SK-MEL-5 (cell line): ENCODE results near the gene ERC2. TPM values are rescaled to one million over a fixed set of nuclear protein-coding genes. Genes with fewer than 3 reads are reported as not detected.

ENCODE experiments used
- DNase-seq: peaks from one replicate; pipeline ENCODE4 v3.0.0-alpha.2; 2016; ENCODE audit warnings: low read depth, low spot score
- in situ Hi-C: cut with HindIII; loops from 2 replicates; pipeline ENCODE4 v1.10.0; 2016; ENCODE audit warnings: low sequenced_read_pairs, high pct_unique_total_duplicates, low pct_unique_long_range_greater_than_20kb
- total RNA-seq: library from RNA; depleted of rRNA; stranded (reverse); fragments of >200 nt; shearing (Covaris generic); gene quantifications from 2 replicates; pipeline ENCODE4 v1.2.3, GENCODE V29; 2014

Gene ERC2
- total RNA-seq, 1 experiment from 2014 or later: 0.50 TPM

- in situ Hi-C loops: no loop called here
- DNase-seq: peak; percentile 78
These were observed 579.9 kb downstream of the ERC2 start for GRCh38 chr3:55888282-55888885.

- in situ Hi-C loops: no loop called here
- DNase-seq: no peak
These were observed 582.5 kb downstream of the ERC2 start for GRCh38 chr3:55885721-55886120.

GRCh38 chr3:55884491-55885285, 583.6 kb downstream of the ERC2 start:
- DNase-seq: no peak
- in situ Hi-C loops: no loop called here

GRCh38 chr3:55884066-55884465, 584.2 kb downstream of the ERC2 start:
- no peak for DNase-seq
- in situ Hi-C loops: no loop called here

- DNase-seq: peak; percentile 43
- in situ Hi-C loops: no loop called here
These were observed 586.3 kb downstream of the ERC2 start for GRCh38 chr3:55882006-55882405.

- in situ Hi-C loops: no loop called here
- no peak for DNase-seq
These were observed 587.9 kb downstream of the ERC2 start for GRCh38 chr3:55880357-55880756.

- DNase-seq: peak; percentile 30
- in situ Hi-C loops: no loop called here
These were observed 588.4 kb downstream of the ERC2 start for GRCh38 chr3:55879901-55880331.

GRCh38 chr3:55877703-55878102, 590.6 kb downstream of the ERC2 start:
- peak; percentile 37 for DNase-seq
- in situ Hi-C loops: no loop called here

- no peak for DNase-seq
- in situ Hi-C loops: no loop called here
These were observed 591.7 kb downstream of the ERC2 start for GRCh38 chr3:55876560-55876959.

GRCh38 chr3:55875113-55875512, 593.2 kb downstream of the ERC2 start:
- DNase-seq: no peak
- in situ Hi-C loops: no loop called here

- in situ Hi-C loops: no loop called here
- DNase-seq: no peak
These were observed 594.6 kb downstream of the ERC2 start for GRCh38 chr3:55873523-55874254.

GRCh38 chr3:55870594-55870993, 597.7 kb downstream of the ERC2 start:
- no peak for DNase-seq
- in situ Hi-C loops: no loop called here

GRCh38 chr3:55868347-55868746, 599.9 kb downstream of the ERC2 start:
- peak; percentile 40 for DNase-seq
- in situ Hi-C loops: no loop called here

- in situ Hi-C loops: no loop called here
- no peak for DNase-seq
These were observed 605.2 kb downstream of the ERC2 start for GRCh38 chr3:55863028-55863427.

GRCh38 chr3:55860049-55860721, 608.1 kb downstream of the ERC2 start:
- in situ Hi-C loops: no loop called here
- no peak for DNase-seq

- in situ Hi-C loops: no loop called here
- DNase-seq: no peak
These were observed 609.0 kb downstream of the ERC2 start for GRCh38 chr3:55859305-55859704.

- no peak for DNase-seq
- in situ Hi-C loops: no loop called here
These were observed 609.5 kb downstream of the ERC2 start for GRCh38 chr3:55858727-55859126.

GRCh38 chr3:55858302-55858701, 610.0 kb downstream of the ERC2 start:
- DNase-seq: no peak
- in situ Hi-C loops: no loop called here
